ENCODE measurements around the gene FANCC.

GRCh38 chr9:95171001-95171400, 146.5 kb downstream of the FANCC start:
- TF ChIP-seq CTCF (IDR thresholded peaks at IDR 0.05), result no peak
- no peak for TF ChIP-seq POLR2A (IDR thresholded peaks at IDR 0.05)
